GM21423 (cell line): ENCODE measurements around the gene BCKDHA.
"Not testable (repeated sequence)": the region's sequence is repeated elsewhere in the genome, so short reads cannot be mapped to it uniquely, and the experiment has no call there.

Source experiments
- ATAC-seq: cut with Tn5 transposase; IDR thresholded peaks from one replicate; pipeline ENCODE4 v1.9.1; 2021; ENCODE audit warnings: mild to moderate bottlenecking, moderate library complexity; ENCODE audit not compliant: unreplicated experiment

BCKDHA gene

GRCh38 chr19:41364524-41365391, 32.9 kb upstream of the BCKDHA start:
- ATAC-seq = no peak

DNA sequence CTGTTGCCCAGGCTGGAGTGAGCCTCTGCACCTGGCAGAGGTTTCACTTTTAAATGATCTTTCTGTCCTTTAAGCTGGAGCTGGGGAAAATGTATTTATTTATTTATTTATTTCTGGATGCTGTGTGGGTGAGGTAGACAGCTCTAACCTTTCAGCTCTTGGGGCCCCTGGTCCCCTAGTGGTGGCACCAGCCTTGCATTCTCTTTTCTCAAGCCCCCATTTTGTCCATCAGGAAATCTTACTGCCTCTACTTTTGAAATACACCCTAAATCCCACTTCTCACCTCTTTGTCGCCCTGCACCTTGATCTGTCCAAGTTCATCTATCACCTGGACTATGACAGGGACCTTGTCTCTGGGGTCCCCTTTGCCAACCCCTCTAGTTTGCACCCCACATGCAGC, 31.5 kb upstream of the BCKDHA start:
- no peak for ATAC-seq

- peak; percentile 29 for ATAC-seq
Observed at GRCh38 chr19:41367848-41368301, 29.7 kb upstream of the BCKDHA start.

DNA sequence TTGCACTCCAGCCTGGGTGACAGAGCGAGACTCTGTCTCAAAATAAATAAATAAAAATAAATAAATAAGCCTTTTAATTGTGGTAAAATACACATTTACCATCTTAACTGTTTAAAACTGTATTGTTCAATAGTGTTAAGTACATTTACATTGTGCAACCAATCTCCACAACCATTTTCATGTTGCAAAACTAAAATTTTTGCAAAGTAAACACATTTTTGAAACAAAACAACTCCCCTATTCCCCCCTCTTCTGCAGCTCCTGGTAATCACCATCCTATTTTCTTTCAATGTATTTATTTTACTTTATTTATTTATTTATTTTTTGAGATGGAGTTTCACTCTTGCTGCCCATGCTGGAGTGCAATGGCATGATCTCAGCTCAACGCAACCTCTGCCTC, 27.8 kb upstream of the BCKDHA start:
- ATAC-seq = no peak

DNA sequence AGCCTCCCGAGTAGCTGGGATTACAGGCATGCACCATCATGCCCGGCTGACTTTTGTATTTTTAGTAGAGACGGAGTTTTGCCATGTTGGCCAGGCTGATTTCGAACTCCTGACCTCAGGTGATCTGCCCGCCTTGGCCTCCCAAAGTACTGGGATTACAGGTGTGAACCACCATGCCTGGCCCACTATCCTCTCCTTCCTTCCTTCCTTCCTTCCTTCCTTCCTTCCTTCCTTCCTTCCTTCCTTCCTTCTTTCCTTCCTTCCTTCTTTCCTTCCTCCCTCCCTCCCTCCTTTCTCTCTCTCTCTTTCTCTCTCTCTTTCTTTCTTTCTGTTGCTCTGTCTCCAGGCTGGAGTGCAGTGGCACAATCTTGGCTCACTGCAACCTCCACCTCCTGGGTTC, 26.5 kb upstream of the BCKDHA start:
- ATAC-seq = not testable (repeated sequence)

- no peak for ATAC-seq
Observed at GRCh38 chr19:41371541-41371940, 26.1 kb upstream of the BCKDHA start.

DNA sequence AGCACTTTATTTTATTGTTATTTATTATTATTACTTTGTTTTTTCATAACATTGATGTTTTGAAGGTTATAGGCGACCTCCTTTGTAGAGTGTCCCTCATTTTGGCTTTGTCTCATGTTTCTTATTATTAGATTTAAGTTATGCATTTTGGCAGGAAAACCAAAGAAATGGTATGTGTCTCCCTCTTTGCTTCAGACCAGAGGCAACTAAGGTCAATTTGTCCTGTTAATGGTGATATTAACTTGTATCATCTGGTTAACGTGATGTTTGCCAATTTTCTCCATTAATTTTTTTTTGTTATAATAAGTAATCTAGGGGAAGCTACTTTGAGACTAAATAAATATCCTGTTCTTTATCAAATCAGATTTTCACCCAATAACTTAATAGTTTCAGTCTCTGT, 25.1 kb upstream of the BCKDHA start:
- ATAC-seq = no peak

DNA sequence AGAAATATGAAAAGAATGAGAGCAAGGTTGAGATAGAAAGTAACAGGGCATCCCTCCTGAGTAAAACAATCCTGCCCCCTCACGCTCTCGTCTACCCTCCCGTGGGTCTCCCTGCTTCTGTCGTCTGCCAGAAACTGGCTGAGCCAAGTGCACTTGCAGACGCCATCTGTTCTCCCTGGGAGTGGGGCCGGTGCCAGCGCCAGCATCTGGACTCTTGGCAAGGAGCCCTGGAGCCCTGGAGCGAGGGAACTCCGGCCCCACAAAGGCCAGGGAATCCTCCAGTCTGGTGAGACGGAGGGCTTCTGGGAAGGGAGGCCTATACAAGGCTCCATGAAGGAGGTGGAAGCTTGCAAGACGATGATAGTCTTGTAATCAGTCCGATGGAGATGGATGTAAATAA, 23.6 kb upstream of the BCKDHA start:
- no peak for ATAC-seq

DNA sequence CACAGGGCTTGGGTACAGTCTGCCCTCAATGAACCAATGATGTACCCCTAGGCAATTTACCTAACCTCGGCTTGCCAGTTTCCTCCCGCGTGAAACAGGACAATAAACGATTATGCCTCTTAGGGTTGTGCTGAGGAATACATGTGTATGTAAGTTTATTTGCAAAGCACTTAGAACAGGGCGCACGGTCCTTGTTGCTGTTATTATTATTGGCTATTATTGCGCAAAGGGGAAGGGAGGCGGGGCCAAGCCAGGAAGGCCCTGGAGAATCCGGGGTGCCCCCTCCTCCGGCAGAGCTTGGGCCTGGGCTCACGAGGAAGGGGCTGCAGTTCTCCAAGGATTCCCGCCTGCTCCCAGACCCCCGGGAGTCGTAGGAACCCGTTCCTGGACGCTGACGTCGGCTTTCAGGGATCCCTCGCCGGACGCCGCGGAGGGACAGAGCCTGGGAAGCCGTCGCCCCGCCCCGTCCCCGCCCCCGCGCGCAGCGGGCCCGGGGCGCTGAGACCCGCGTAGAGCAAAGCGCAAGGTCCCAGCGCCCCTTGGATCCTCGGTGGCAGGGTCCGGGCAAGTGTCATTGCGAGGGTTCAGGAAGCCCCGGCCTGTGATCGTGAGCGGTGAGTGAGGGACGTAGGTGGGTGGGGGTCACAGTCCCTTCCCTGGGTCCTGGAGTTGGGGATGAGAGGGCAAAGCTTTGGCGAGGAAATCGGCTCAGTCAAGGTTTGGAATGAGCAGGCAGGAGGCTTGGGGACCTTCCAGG, 21.2 kb upstream of the BCKDHA start, which contains the start of gene TMEM91:
TSS of gene TMEM91 (plus strand) at position 293 of the 757 bp plus-strand sequence. CDS start 1,777 bp downstream, outside the sequence.
- ATAC-seq = no peak

GRCh38 chr19:41376998-41377365, 20.6 kb upstream of the BCKDHA start:
- ATAC-seq = no peak

DNA sequence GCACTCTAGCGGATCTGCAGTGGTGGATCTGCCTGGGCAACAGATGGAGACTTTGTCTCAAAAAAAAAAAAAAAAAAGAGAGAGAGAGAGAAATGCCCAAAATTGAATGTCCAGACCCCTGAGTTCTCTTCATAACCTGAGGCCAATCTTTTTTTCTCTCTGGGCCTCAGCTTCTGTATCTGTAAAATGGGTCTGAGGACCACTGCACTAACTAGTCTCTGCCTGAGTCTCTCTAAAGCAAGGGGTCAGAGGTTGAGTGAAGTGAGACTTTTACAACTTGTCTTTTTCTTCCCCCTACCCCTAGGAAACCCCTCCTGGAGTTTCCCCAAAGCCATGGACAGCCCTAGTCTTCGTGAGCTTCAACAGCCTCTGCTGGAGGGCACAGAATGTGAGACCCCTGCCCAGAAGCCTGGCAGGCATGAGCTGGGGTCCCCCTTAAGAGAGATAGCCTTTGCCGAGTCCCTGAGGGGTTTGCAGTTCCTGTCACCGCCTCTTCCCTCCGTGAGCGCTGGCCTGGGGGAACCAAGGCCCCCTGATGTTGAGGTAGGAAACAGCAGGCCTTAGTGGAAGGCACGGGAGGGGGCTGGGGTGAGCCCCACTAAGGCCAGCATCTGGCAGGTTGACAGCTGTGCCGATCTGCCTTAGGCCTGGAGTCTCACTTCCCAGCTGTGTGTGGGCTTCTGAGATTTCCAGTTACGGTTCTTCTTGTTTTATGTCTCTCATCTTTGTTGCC, 19.5 kb upstream of the BCKDHA start:
- no peak for ATAC-seq

DNA sequence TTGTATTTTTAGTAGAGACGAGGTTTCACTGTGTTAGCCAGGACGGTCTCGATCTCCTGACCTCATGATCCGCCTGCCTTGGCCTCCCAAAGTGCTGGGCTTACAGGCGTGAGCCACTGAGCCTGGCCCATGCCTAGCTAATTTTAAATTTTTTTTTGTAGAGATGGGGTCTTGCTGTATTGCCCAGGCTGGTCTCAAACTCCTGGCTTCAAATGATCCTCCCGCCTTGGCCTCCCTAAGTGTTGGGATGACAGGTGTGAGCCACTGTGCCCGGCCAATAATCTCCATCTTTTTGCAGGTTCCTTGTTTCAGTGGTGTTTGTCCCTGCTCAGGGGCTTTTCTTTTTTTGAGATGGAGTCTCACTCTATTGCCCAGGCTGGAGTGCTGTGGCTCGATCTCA, 16.1 kb upstream of the BCKDHA start:
- ATAC-seq = not testable (repeated sequence)

DNA sequence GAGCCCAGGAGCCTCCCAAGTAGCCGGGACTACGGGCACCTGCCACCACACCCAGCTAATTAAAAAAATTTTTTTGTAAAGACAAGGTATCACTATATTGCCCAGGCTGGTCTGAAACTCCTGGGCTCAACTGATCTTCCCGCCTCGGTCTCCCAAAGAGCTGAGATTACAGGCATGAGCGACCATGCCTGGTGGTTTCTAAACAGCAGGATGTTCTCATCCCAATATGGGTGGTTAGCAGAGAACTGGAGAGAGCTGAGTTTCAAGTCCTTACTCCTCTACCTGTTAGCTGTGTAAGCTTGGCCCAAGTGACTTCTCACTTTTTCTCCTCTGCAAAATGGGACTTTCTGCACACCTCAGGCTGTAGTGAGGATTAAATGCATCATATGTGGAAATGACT, 13.3 kb upstream of the BCKDHA start:
- ATAC-seq = no peak

- ATAC-seq = no peak
Observed at GRCh38 chr19:41386442-41386841, 11.2 kb upstream of the BCKDHA start.

- ATAC-seq = no peak
Observed at GRCh38 chr19:41391618-41392017, 6.0 kb upstream of the BCKDHA start.

- ATAC-seq = no peak
Observed at GRCh38 chr19:41392775-41393174, 4.8 kb upstream of the BCKDHA start.

DNA sequence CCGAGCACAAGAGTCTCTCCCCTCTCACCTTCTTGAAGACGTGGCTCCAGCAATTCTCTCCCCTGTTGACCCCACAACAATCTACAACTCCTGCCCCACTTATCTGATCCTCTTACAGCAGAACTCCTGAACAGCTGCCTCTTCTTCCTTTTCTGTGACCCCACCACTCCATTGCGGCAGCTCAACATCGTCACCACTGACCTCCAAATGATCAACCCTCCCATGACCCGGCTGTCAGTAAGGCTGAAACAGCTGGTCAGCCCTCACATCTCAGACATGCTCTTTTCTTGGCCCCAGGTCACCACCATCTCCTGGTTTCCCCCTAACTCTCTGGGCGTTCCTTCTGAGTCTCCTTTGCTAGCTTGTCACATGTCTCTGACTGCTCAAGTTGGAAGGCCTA, 2.3 kb upstream of the BCKDHA start:
- no peak for ATAC-seq

- ATAC-seq = no peak
Observed at GRCh38 chr19:41398050-41398418, 416 bp downstream of the BCKDHA start.

DNA sequence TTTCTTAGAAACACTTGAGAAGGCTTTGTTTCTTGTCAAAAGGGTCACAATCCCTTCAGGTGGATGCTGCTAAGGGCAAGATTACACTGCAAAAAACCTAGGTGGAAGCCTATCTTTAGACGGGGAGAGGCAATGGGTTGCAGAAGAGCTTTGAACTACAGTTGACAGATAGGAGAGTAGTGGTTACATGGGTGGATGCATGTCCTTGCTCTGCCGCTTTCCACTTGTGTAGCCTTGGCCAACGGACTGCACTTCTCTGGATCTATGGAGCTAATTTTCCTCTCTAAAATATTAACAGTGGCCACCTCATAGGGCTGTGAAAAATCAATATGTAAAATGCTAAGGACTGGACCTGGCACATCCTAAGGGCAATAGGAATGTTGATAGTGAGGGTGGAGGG, 980 bp downstream of the BCKDHA start:
- ATAC-seq = no peak

GRCh38 chr19:41399091-41399490, 1.5 kb downstream of the BCKDHA start:
- ATAC-seq = no peak

- ATAC-seq = no peak
Observed at GRCh38 chr19:41399525-41399924, 1.9 kb downstream of the BCKDHA start.
